ENCODE measurements around the gene RERE. TPM values are rescaled to one million over a fixed set of nuclear protein-coding genes. Genes with fewer than 3 reads are reported as not detected.

RERE gene
- total RNA-seq, 2 donors from 2014 or later = 48.0 to 50.5 TPM

DNA sequence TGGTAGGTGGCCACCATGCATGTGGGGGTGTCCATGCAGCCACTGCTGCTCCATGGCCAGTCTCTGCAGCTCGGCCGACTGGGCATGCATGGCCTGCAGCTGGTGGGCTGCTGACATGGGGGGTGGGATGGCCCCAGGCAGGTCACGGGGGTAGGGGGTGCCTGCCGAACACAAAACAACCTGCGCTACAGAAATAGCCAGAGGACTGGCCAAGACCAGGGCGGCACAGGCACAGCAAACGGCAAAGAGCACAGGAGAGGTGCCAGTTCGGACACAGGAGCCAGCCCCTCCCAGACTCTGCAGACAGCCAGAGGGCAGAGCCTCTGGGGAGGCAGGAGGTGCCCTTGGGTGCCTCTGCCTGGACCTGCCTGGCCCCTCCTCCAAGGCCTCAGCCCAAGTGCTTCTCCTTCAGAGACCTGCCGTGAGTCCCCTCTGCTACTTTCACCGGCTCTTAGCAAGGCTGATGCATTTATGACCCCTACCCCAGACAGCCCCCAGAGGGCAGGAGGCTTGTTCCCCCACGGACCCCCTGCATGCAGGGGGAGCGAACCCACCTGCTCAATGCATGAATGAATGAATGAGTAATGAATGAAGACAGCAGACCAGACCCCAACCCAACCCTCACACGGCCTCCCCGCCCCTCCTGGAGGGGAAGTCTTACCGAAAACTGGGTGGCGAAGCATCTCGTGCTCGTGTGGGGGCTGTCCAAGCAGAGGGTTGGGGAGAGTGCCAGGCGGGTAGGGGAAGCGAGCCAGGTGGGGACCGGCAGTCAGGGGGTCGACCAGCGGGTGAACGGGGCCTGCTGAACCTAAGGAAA, 461.8 kb downstream of the RERE start:
- Mint-ChIP-seq H3K36me3 (ENCODE audit: low read depth) (peaks cover 62% of the 10 kb centered on the region), H3K4me1 (peaks cover 4% of the 10 kb centered on the region), H3K4me3 (no peak overlapping the region), H3K27ac (peak overlapping the region; percentile 30), H3K27me3 (no peaks in the 10 kb centered on the region), H3K9me3 (no peaks in the 10 kb centered on the region)
- ATAC-seq (replicated peaks) = no peak

- H3K4me3 Mint-ChIP-seq = no peak overlapping the region
- H3K36me3 Mint-ChIP-seq (ENCODE audit: low read depth) = peaks cover 62% of the 10 kb centered on the region
- no peaks in the 10 kb centered on the region for H3K9me3 Mint-ChIP-seq
- H3K27me3 Mint-ChIP-seq = no peaks in the 10 kb centered on the region
- peak overlapping the region; percentile 48 for H3K27ac Mint-ChIP-seq
- ATAC-seq (replicated peaks) = no peak
- H3K4me1 Mint-ChIP-seq = peaks cover 4% of the 10 kb centered on the region
These were observed 463.4 kb downstream of the RERE start for GRCh38 chr1:8354038-8354437.

GRCh38 chr1:8352886-8353785, 464.3 kb downstream of the RERE start:
- Mint-ChIP-seq H3K4me1 (peaks cover 8% of the 10 kb centered on the region), H3K27ac (peak overlapping the region; percentile 56), H3K36me3 (ENCODE audit: low read depth) (peaks cover 54% of the 10 kb centered on the region), H3K4me3 (no peak overlapping the region), H3K9me3 (no peaks in the 10 kb centered on the region), H3K27me3 (no peaks in the 10 kb centered on the region)
- ATAC-seq (replicated peaks) = no peak

- H3K9me3 Mint-ChIP-seq = no peaks in the 10 kb centered on the region
- peaks cover 47% of the 10 kb centered on the region for H3K36me3 Mint-ChIP-seq (ENCODE audit: low read depth)
- H3K4me1 Mint-ChIP-seq = peaks cover 8% of the 10 kb centered on the region
- H3K27me3 Mint-ChIP-seq = no peaks in the 10 kb centered on the region
- ATAC-seq (replicated peaks) = no peak
- peak overlapping the region; percentile 56 for H3K27ac Mint-ChIP-seq
- H3K4me3 Mint-ChIP-seq = no peak overlapping the region
These were observed 465.0 kb downstream of the RERE start for GRCh38 chr1:8352471-8352845.

GRCh38 chr1:8351693-8352470, 465.6 kb downstream of the RERE start:
- peaks cover 5% of the 10 kb centered on the region for H3K4me1 Mint-ChIP-seq

GRCh38 chr1:8350914-8351684, 466.3 kb downstream of the RERE start:
- no peak overlapping the region for H3K27ac Mint-ChIP-seq
- peaks cover 7% of the 10 kb centered on the region for H3K4me1 Mint-ChIP-seq

More at GRCh38 chr1:8351693-8352470, 465.6 kb downstream of the RERE start:
- peaks cover 42% of the 10 kb centered on the region for H3K36me3 Mint-ChIP-seq (ENCODE audit: low read depth)
- H3K27ac Mint-ChIP-seq = peak overlapping the region; percentile 56
- no peaks in the 10 kb centered on the region for H3K9me3 Mint-ChIP-seq
- peak; percentile 12 for ATAC-seq (replicated peaks)
- H3K27me3 Mint-ChIP-seq = no peaks in the 10 kb centered on the region
- H3K4me3 Mint-ChIP-seq = no peak overlapping the region

GRCh38 chr1:8349961-8350360, 467.5 kb downstream of the RERE start:
- Mint-ChIP-seq H3K4me1 (peaks cover 7% of the 10 kb centered on the region), H3K36me3 (ENCODE audit: low read depth) (peaks cover 23% of the 10 kb centered on the region), H3K9me3 (no peaks in the 10 kb centered on the region), H3K4me3 (no peak overlapping the region), H3K27me3 (no peaks in the 10 kb centered on the region), H3K27ac (no peak overlapping the region)
- ATAC-seq (replicated peaks) = no peak

More at GRCh38 chr1:8350914-8351684, 466.3 kb downstream of the RERE start:
- Mint-ChIP-seq H3K36me3 (ENCODE audit: low read depth) (peaks cover 35% of the 10 kb centered on the region), H3K27me3 (no peaks in the 10 kb centered on the region), H3K4me3 (no peak overlapping the region), H3K9me3 (no peaks in the 10 kb centered on the region)
- no peak for ATAC-seq (replicated peaks)

GRCh38 chr1:8349473-8349865, 468.0 kb downstream of the RERE start:
- Mint-ChIP-seq H3K27ac (no peak overlapping the region), H3K4me3 (no peak overlapping the region), H3K36me3 (ENCODE audit: low read depth) (peaks cover 18% of the 10 kb centered on the region), H3K27me3 (no peaks in the 10 kb centered on the region), H3K4me1 (peaks cover 7% of the 10 kb centered on the region), H3K9me3 (no peaks in the 10 kb centered on the region)
- no peak for ATAC-seq (replicated peaks)

DNA sequence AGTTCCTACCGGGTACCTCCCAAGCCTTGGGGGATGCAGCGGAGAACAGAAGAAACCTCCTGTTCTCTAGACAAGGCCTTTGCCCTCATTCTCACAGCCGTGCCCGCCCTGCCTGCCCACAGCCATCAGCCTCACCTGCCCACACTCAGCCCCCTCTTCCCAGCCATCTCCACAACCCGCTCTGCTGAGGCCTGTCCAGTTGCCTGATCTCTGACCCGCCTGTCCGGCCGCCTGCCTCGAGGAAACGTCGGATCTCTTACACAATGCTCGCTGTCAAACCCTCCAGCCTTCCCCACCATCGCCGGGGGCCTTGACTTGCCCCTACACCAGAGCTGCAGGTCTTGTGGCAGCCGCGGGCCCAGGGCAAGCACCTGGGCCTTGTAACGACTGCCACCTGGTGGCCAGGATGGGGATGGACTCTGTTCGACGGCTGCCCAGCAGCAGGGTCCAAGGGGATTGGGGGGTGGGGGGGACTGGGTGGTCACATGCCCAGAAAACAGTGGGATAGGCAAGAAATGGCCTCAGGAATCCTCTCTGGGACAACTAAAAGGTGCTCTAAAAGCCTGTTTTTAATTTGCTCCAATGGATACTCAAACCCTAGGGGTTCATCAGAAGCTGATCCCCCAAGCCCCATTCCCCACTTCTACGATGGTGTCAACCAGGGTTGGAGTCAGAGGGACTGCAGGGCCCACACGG, 468.5 kb downstream of the RERE start:
- H3K9me3 Mint-ChIP-seq = no peaks in the 10 kb centered on the region
- H3K27ac Mint-ChIP-seq = peak overlapping the region; percentile 40
- no peak overlapping the region for H3K4me3 Mint-ChIP-seq
- peak; percentile 80 for ATAC-seq (replicated peaks)
- H3K4me1 Mint-ChIP-seq = peaks cover 7% of the 10 kb centered on the region
- H3K36me3 Mint-ChIP-seq (ENCODE audit: low read depth) = peaks cover 14% of the 10 kb centered on the region
- H3K27me3 Mint-ChIP-seq = no peaks in the 10 kb centered on the region

GRCh38 chr1:8348047-8348776, 469.2 kb downstream of the RERE start:
- Mint-ChIP-seq H3K27ac (peak overlapping the region; percentile 40), H3K9me3 (no peaks in the 10 kb centered on the region), H3K36me3 (ENCODE audit: low read depth) (peaks cover 9% of the 10 kb centered on the region), H3K4me3 (no peak overlapping the region), H3K27me3 (no peaks in the 10 kb centered on the region), H3K4me1 (peaks cover 7% of the 10 kb centered on the region)
- ATAC-seq (replicated peaks) = no peak

DNA sequence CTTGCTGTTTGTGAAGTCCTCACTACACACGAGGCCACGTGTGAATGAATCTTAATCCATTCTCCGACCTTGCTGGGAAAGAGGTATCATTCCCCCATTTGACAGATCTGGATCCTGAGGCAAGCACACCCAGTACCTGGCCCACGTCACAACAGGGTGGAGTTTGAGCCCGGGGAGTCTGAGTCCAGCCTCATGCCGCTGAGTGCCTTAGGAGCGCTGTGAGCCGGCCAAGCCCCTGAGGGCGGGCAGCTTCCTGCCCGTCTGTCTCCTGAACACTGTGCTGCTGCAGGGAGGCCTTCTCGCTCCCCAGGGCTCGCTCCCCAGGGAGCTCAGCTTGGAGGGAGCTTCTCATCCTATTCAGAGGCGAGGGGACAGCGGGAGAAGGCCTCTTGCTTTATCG, 469.8 kb downstream of the RERE start:
- H3K4me1 Mint-ChIP-seq = peaks cover 7% of the 10 kb centered on the region
- H3K27ac Mint-ChIP-seq = no peak overlapping the region
- peaks cover 4% of the 10 kb centered on the region for H3K36me3 Mint-ChIP-seq (ENCODE audit: low read depth)
- ATAC-seq (replicated peaks) = no peak
- H3K27me3 Mint-ChIP-seq = no peaks in the 10 kb centered on the region
- no peaks in the 10 kb centered on the region for H3K9me3 Mint-ChIP-seq
- no peak overlapping the region for H3K4me3 Mint-ChIP-seq

GRCh38 chr1:8345621-8346415, 471.6 kb downstream of the RERE start:
- H3K4me1 Mint-ChIP-seq = peaks cover 7% of the 10 kb centered on the region
- no peaks in the 10 kb centered on the region for H3K27me3 Mint-ChIP-seq
- peak overlapping the region; percentile 67 for H3K27ac Mint-ChIP-seq
- H3K4me3 Mint-ChIP-seq = no peak overlapping the region
- no peaks in the 10 kb centered on the region for H3K9me3 Mint-ChIP-seq
- H3K36me3 Mint-ChIP-seq (ENCODE audit: low read depth) = no peaks in the 10 kb centered on the region
- no peak for ATAC-seq (replicated peaks)
